DND-41 (cell line): Measurements from ENCODE around the gene PMAIP1.

Experiments
- ATAC-seq: fragments of 200-7000 bp; cut with Tn5 transposase; 3 replicates; pipeline ENCODE4 v1.9.1; 2021; ENCODE audit warnings: low read depth; ENCODE audit not compliant: insufficient read depth
- DNase-seq: peaks from one replicate; pipeline ENCODE4 v3.0.0-alpha.2; 2020
- H2AFZ ChIP-seq: 2 replicates; pipeline ENCODE4 v1.6.0; 2012; ENCODE audit warnings: low read depth, low read length
- H3K27ac ChIP-seq: 2 replicates; pipeline ENCODE4 v1.5.1; 2012; ENCODE audit warnings: low read length, inconsistent platforms
- H3K27me3 ChIP-seq: fragments of 200-600 bp; sonication (generic); 2 replicates; pipeline ENCODE4 v1.6.0; 2012; ENCODE audit warnings: low read length, mild to moderate bottlenecking, inconsistent platforms; ENCODE audit not compliant: insufficient read depth, poor library complexity
- H3K36me3 ChIP-seq: 2 replicates; pipeline ENCODE4 v1.5.1; 2012; ENCODE audit warnings: low read length, inconsistent platforms; ENCODE audit not compliant: insufficient read depth
- H3K4me1 ChIP-seq: 2 replicates; pipeline ENCODE4 v1.5.1; 2012; ENCODE audit warnings: mild to moderate bottlenecking, low read length; ENCODE audit not compliant: insufficient read depth
- H3K4me2 ChIP-seq: 2 replicates; pipeline ENCODE4 v1.6.0; 2012; ENCODE audit warnings: mild to moderate bottlenecking, moderate library complexity, low read length, inconsistent platforms; ENCODE audit not compliant: insufficient read depth
- H3K4me3 ChIP-seq, 2 experiments: fragments of 200-600 bp in 1 of 2; shearing (Covaris generic) in 1 of 2; 2 replicates each; pipeline ENCODE4 v1.5.1; 2012 to 2016; ENCODE audit warnings: inconsistent platforms in 2 of 2, low read length in 2 of 2, mild to moderate bottlenecking in 2 of 2, low read depth in 1 of 2, moderate library complexity in 1 of 2
- H3K79me2 ChIP-seq: 2 replicates; pipeline ENCODE4 v1.6.0; 2012; ENCODE audit warnings: low read length, inconsistent platforms; ENCODE audit not compliant: insufficient read depth
- H3K9ac ChIP-seq: 2 replicates; pipeline ENCODE4 v1.6.0; 2012; ENCODE audit warnings: low read depth, mild to moderate bottlenecking, inconsistent platforms, low read length, moderate library complexity
- H3K9me3 ChIP-seq: 2 replicates; pipeline ENCODE4 v1.5.1; 2012; ENCODE audit warnings: low read length, moderate library complexity, mild to moderate bottlenecking, inconsistent platforms; ENCODE audit not compliant: insufficient read depth, severe bottlenecking
- H4K20me1 ChIP-seq: 2 replicates; pipeline ENCODE4 v1.6.0; 2012; ENCODE audit warnings: low read length; ENCODE audit not compliant: insufficient read depth
- EZH2 ChIP-seq: IDR thresholded peaks from 3 replicates; pipeline ENCODE4 v1.6.1; 2012; ENCODE audit warnings: borderline replicate concordance, low read depth, mild to moderate bottlenecking, moderate library complexity, low read length, inconsistent platforms; ENCODE audit not compliant: severe bottlenecking
- TF ChIP-seq, protein P1 (sequence below): IDR thresholded peaks from 2 replicates; pipeline ENCODE4 v1.5.1; 2012; ENCODE audit warnings: borderline replicate concordance, low read length, moderate library complexity, mild to moderate bottlenecking; ENCODE audit not compliant: poor library complexity, severe bottlenecking; ENCODE audit errors: extremely low read depth

The PMAIP1 gene

DNA sequence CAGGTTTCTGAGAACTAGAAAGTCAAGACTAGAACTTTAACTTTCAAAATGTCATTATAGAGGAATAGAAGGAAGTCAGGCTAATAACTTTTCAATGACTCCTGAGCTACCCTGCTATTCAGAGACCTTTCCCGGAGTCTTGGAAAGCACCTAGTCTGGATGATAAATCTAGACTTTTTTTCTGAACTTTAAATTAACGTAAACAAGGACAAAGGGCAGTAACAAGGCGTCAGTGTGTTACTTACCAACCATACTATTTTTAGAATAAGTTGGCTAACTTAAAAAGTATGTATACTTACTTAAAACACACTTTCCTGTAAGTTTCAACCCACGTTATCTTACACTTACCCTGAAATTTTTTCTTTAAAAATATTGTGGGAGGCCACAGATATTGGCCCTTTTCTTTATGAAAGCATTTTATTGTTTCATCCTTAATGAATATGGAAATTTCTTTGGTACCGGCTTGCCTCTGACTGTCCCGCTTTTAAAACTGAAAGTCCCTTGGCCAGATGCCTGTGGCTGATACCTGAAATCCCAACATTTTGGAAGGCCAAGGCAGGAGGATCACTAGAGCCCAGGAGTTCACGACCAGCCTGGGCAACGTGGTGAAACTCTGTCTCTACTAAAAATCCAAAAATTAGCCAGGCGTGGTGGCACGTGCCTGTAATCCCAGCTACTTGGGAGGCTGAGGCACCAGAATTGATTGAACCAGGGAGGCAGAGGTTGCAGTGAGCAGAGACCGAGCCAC is 9.7 kb downstream of the PMAIP1 start:
- Histone ChIP-seq H3K4me1 (peaks cover 34% of the 10 kb centered on the region), H3K27me3 (no peaks in the 10 kb centered on the region), H3K27ac (no peak overlapping the region), H3K4me3 (no peak overlapping the region), H2AFZ (no peak overlapping the region), H3K4me2 (no peak overlapping the region), H3K9me3 (no peaks in the 10 kb centered on the region), H3K36me3 (peaks cover 3% of the 10 kb centered on the region; the same call in 1 of the 2 replicates), H3K79me2 (no peaks in the 10 kb centered on the region), H3K9ac (no peak overlapping the region), H4K20me1 (peaks cover 3% of the 10 kb centered on the region; the same call in 1 of the 2 replicates)
- no peak for DNase-seq
- TF ChIP-seq, protein P1, sequence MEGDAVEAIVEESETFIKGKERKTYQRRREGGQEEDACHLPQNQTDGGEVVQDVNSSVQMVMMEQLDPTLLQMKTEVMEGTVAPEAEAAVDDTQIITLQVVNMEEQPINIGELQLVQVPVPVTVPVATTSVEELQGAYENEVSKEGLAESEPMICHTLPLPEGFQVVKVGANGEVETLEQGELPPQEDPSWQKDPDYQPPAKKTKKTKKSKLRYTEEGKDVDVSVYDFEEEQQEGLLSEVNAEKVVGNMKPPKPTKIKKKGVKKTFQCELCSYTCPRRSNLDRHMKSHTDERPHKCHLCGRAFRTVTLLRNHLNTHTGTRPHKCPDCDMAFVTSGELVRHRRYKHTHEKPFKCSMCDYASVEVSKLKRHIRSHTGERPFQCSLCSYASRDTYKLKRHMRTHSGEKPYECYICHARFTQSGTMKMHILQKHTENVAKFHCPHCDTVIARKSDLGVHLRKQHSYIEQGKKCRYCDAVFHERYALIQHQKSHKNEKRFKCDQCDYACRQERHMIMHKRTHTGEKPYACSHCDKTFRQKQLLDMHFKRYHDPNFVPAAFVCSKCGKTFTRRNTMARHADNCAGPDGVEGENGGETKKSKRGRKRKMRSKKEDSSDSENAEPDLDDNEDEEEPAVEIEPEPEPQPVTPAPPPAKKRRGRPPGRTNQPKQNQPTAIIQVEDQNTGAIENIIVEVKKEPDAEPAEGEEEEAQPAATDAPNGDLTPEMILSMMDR = no peak
- TF ChIP-seq EZH2 = no peak
- no peak for ATAC-seq

- ATAC-seq = no peak
- Histone ChIP-seq H3K9ac (no peak overlapping the region), H3K4me1 (peaks cover 19% of the 10 kb centered on the region), H2AFZ (no peak overlapping the region), H3K79me2 (no peaks in the 10 kb centered on the region), H3K36me3 (no peaks in the 10 kb centered on the region), H3K4me2 (no peak overlapping the region), H3K27ac (no peak overlapping the region), H4K20me1 (no peaks in the 10 kb centered on the region), H3K27me3 (no peaks in the 10 kb centered on the region), H3K9me3 (no peaks in the 10 kb centered on the region), H3K4me3 (no peak overlapping the region)
- TF ChIP-seq, protein P1 = no peak
- TF ChIP-seq EZH2 = no peak
- no peak for DNase-seq
These were observed 11.2 kb downstream of the PMAIP1 start for GRCh38 chr18:59910967-59911366.

DNA sequence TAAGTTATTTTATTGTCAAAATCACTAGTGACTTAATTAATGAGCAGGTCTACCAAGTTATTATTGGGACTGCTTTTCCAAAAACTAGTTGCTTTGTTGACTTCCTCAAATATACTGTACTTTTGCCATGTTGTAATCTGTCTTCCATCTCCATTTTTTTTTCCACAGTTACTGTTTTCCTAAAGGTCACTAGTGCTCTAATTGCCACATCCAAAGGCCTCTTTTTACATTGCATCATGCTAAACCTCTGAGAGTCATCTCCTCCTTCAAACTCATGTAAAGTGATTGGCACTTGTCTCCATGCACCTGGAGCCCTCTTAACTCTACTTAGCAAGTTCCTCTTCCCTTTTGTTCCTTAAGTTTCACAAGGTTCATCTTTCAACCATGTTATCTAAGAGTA is 11.8 kb downstream of the PMAIP1 start:
- H3K4me2 ChIP-seq = no peak overlapping the region
- H3K4me1 ChIP-seq = peaks cover 13% of the 10 kb centered on the region
- no peaks in the 10 kb centered on the region for H3K79me2 ChIP-seq
- no peak overlapping the region for H2AFZ ChIP-seq
- no peak overlapping the region for H3K9ac ChIP-seq
- DNase-seq = no peak
- no peaks in the 10 kb centered on the region for H3K9me3 ChIP-seq
- no peak overlapping the region for H3K4me3 ChIP-seq
- H3K27ac ChIP-seq = no peak overlapping the region
- ATAC-seq = no peak
- no peaks in the 10 kb centered on the region for H4K20me1 ChIP-seq
- TF ChIP-seq EZH2 = no peak
- TF ChIP-seq, protein P1 = no peak
- no peaks in the 10 kb centered on the region for H3K27me3 ChIP-seq
- no peaks in the 10 kb centered on the region for H3K36me3 ChIP-seq
